Measurements from ENCODE around the gene DYDC2. TPM values are rescaled to one million over a fixed set of nuclear protein-coding genes. Genes with fewer than 3 reads are reported as not detected.
"Not testable (repeated sequence)": the region's sequence is repeated elsewhere in the genome, so short reads cannot be mapped to it uniquely, and the experiment has no call there.

The DYDC2 gene
- polyA plus RNA-seq, 12 donors: 0.09 to 0.22 (median 0.13) TPM; not detected in 9

- DNase-seq: no peak
Measured at GRCh38 chr10:80413271-80413996, 56.9 kb downstream of the DYDC2 start.

DNA sequence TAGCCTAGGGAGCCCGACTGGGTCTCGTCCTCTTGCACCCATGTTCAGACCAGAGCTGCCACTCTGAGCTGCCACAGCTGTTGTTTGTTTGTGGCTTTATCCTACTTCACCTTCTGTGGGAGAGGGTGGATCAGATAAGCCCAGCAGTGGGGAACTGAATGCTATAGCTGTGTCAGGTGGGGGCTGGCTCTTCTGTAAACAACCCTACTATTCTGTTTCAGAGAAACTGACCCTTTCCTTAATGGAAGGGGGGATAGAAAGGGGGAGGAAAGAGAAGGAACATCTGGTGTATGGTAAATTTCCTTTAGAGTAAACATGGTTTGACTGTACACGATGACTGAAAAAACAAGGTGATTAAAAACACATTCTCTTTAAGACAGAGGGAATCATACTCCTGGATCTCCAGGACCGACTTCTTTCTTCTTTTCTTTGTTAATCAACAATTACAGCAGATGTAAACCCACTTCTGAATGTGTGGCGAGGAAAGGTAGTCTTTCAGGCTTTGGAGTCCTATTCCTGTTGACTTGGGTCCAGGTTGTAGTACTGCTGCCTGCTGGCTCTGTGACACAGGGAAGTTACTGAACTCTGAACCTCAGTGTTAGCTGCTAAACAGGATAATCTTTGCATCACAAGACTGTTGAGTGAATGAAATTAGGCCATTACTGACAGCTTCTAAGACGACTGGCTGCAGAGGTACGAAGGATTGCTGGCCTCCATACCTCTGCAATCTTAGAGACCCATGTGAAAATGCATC lies 57.7 kb downstream of the DYDC2 start:
- no peak for DNase-seq

GRCh38 chr10:80415734-80416478 lies 59.3 kb downstream of the DYDC2 start:
- DNase-seq: no peak

- DNase-seq: peak; percentile 75
Measured at GRCh38 chr10:80416479-80417098, 60.0 kb downstream of the DYDC2 start.

- not testable (repeated sequence) for DNase-seq
Measured at GRCh38 chr10:80417256-80417655, 60.7 kb downstream of the DYDC2 start.

Other genes with a start within 250 kb of the DYDC2 start
- gene PLAC9, start 224.1 kb upstream of the DYDC2 start, polyA plus RNA-seq (ENCODE audit: insufficient read length in 12 of 12): 100 to 1,000 TPM in 1 of 12 donors, 10 to 100 TPM in 10, not detected in 1; 55.4 to 143 (median 71.3) TPM
- 100 to 1,000 TPM in 6 of 12 donors, 10 to 100 TPM in 5, not detected in 1; 80.0 to 143 (median 100) TPM for gene ANXA11, start 151.2 kb upstream of the DYDC2 start, polyA plus RNA-seq (ENCODE audit: insufficient read length in 12 of 12)
- gene MAT1A, start 67.1 kb upstream of the DYDC2 start, polyA plus RNA-seq (ENCODE audit: insufficient read length in 12 of 12): 1 to 10 TPM in 1 of 12 donors, under 1 TPM in 6, not detected in 5; 0.06 to 1.1 (median 0.09) TPM
- not detected for gene DYDC1, start within 50 bp of the DYDC2 start, polyA plus RNA-seq (ENCODE audit: insufficient read length in 12 of 12)
- gene PRXL2A, start 51.8 kb downstream of the DYDC2 start, polyA plus RNA-seq (ENCODE audit: insufficient read length in 12 of 12): 100 to 1,000 TPM in 2 of 12 donors, 10 to 100 TPM in 10; 73.4 to 838 (median 87.9) TPM
- gene TSPAN14, start 97.5 kb downstream of the DYDC2 start, polyA plus RNA-seq (ENCODE audit: insufficient read length in 12 of 12): 10 to 100 TPM in 11 of 12 donors, not detected in 1; 30.9 to 65.8 (median 43.8) TPM
- gene SH2D4B, start 181.1 kb downstream of the DYDC2 start, polyA plus RNA-seq (ENCODE audit: insufficient read length in 12 of 12): under 1 TPM in 7 of 12 donors, not detected in 5; 0.05 to 0.23 (median 0.10) TPM

Data from muscle of arm (tissue), 12 donors.